ENCODE results near the gene DLG1. TPM values are rescaled to one million over a fixed set of nuclear protein-coding genes. Genes with fewer than 3 reads are reported as not detected.

Gene DLG1
- total RNA-seq, 1 donor from 2014 or later: 142 TPM

DNA sequence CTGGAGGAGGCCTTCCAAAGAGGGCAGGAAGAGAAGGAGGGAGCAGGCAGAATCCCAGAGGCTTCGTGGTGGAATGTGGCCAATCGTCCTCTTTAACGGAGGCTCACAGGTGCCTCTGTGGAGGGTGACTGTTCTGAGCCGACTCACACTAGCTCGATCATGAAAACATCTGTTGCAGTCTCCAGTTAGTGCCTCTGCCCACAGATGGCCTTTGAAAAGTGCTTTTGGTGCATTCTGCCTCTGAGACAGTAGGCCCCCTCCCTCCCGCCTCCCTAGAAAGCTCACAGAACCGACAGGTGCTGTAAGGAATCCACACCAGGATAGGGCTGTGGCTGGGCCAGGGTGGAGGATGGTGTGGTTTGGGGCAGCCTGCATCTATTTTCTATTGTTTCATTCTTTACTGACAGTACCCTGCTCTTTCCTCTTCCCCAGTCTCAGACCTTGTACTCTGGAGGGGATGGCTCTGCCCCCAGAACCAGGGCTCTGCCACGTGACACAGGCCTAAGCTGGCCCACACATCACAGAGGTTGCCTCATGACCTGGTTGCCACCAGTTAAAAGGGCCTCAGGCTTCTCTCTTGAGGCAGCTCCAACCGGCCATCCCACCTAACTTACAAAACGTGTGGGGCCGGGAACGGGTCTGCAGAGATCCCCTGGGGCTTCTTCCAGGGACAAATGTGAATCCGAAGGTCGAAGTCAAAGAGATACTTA, 302.6 kb downstream of the DLG1 start:
- DNase-seq: peak; percentile 51

DNA sequence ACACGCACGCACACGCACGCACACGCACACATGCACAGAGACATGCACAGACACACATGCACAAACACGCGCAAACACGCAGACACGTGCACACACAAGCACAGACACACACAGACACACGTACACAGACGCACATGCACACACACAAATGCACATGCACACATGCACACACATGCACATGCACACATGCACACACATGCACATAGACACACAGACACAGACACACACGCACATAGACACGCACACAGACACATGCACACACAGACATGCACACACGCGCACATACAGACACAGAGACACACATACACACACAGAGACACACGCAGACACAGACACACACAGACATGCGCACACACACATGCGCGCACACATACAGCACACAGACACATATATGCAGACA, 303.4 kb downstream of the DLG1 start:
- no peak for DNase-seq

DNA sequence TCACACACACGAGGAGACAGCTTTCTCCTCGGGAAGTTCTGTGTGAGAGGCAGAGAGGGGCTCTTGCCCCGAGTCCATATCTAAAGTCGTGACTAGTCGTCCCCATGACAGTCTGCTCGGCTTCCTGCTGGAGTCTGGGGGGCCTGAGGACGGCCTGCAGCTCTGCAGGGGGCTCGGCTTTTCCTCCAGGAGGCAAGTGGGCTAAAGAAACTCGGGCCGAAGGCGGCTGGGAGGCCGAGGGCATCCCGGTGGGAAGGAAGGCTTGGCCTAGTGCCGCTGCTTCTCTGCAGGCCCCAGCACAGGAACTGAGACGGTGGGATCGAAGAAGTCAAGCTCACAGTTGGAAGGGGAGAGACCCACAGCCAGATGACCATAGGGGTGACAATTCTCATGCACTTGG, 304.4 kb downstream of the DLG1 start:
- DNase-seq: no peak

Small RNA genes lying within 50 kb of the gene (small RNA-seq; reads per million reads assigned to genes)
- gene MIR4797: not detected
